ENCODE data around the gene CYB561D1.

DNA sequence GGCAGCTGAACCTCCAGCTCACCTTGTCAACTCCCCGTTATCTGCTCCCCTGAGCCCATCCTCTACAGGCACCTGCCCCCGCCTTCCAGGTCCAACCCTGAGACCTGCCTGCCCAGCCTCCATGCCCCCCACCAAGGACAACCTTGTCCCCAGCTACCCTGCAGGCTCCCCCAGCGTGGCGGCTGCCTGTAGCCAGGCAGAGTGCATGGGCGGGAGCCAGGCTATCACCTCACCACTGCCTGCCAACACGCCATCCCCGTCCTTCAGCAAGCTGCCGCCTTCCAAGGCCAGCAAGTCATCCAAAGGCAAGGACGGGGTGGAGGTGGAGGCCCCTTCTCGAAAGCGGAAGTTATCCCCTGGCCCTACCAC lies 3.0 kb upstream of the CYB561D1 start:
- TF ChIP-seq, protein P1, sequence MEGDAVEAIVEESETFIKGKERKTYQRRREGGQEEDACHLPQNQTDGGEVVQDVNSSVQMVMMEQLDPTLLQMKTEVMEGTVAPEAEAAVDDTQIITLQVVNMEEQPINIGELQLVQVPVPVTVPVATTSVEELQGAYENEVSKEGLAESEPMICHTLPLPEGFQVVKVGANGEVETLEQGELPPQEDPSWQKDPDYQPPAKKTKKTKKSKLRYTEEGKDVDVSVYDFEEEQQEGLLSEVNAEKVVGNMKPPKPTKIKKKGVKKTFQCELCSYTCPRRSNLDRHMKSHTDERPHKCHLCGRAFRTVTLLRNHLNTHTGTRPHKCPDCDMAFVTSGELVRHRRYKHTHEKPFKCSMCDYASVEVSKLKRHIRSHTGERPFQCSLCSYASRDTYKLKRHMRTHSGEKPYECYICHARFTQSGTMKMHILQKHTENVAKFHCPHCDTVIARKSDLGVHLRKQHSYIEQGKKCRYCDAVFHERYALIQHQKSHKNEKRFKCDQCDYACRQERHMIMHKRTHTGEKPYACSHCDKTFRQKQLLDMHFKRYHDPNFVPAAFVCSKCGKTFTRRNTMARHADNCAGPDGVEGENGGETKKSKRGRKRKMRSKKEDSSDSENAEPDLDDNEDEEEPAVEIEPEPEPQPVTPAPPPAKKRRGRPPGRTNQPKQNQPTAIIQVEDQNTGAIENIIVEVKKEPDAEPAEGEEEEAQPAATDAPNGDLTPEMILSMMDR (conservative IDR thresholded peaks at IDR 0.05) = peak; percentile 53
- TF ChIP-seq ZFX (IDR thresholded peaks at IDR 0.05) = no peak
